Liver (tissue), 3 donors: ENCODE measurements around the gene RPUSD2.

ENCODE experiments used
- CTCF ChIP-seq: fragments of 150-350 bp; IDR thresholded peaks from 2 replicates; pipeline ENCODE4 v1.5.1; 2017; ENCODE audit warnings: improper control_type of control experiment, low read depth, low read length; ENCODE audit not compliant: missing input control
- EGR1 ChIP-seq, 2 donors: IDR thresholded peaks; 2 replicates each; pipeline ENCODE4 v1.6.1; 2016 to 2018; ENCODE audit warnings: antibody characterized with exemption in 2 of 2, low read depth in 2 of 2
- GABPA ChIP-seq, 2 donors: IDR thresholded peaks in 1 of 2; conservative IDR thresholded peaks in 1 of 2; 2 replicates each; pipeline ENCODE4 v1.6.1; 2016; ENCODE audit warnings: antibody characterized with exemption in 2 of 2, mild to moderate bottlenecking in 1 of 2, moderate library complexity in 1 of 2
- TAF1 ChIP-seq: conservative IDR thresholded peaks from 2 replicates; pipeline ENCODE4 v1.6.1; 2016; ENCODE audit warnings: antibody characterized with exemption, mild to moderate bottlenecking
- TF ChIP-seq, protein P1 (sequence below): IDR thresholded peaks from 2 replicates; pipeline ENCODE4 v1.6.1; 2016; ENCODE audit warnings: antibody characterized with exemption, mild to moderate bottlenecking
- donor health status: healthy.
- donor health status: healthy.

- TF ChIP-seq TAF1 (no peak), CTCF (no peak), GABPA (IDR thresholded peaks at IDR 0.05 in 1 of 2, conservative IDR thresholded peaks at IDR 0.05 in 1 of 2) (no peak), EGR1 (IDR thresholded peaks at IDR 0.05; ENCODE audit: low read depth in 2 of 2) (no peak)
- TF ChIP-seq, protein P1, sequence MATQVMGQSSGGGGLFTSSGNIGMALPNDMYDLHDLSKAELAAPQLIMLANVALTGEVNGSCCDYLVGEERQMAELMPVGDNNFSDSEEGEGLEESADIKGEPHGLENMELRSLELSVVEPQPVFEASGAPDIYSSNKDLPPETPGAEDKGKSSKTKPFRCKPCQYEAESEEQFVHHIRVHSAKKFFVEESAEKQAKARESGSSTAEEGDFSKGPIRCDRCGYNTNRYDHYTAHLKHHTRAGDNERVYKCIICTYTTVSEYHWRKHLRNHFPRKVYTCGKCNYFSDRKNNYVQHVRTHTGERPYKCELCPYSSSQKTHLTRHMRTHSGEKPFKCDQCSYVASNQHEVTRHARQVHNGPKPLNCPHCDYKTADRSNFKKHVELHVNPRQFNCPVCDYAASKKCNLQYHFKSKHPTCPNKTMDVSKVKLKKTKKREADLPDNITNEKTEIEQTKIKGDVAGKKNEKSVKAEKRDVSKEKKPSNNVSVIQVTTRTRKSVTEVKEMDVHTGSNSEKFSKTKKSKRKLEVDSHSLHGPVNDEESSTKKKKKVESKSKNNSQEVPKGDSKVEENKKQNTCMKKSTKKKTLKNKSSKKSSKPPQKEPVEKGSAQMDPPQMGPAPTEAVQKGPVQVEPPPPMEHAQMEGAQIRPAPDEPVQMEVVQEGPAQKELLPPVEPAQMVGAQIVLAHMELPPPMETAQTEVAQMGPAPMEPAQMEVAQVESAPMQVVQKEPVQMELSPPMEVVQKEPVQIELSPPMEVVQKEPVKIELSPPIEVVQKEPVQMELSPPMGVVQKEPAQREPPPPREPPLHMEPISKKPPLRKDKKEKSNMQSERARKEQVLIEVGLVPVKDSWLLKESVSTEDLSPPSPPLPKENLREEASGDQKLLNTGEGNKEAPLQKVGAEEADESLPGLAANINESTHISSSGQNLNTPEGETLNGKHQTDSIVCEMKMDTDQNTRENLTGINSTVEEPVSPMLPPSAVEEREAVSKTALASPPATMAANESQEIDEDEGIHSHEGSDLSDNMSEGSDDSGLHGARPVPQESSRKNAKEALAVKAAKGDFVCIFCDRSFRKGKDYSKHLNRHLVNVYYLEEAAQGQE, result no peak
Observed at GRCh38 chr15:40591389-40591788, 22.3 kb downstream of the RPUSD2 start.
